CD4-positive, CD25-positive, alpha-beta regulatory T cell (primary cell): ENCODE results near the gene PARP11. TPM values are rescaled to one million over a fixed set of nuclear protein-coding genes. Genes with fewer than 3 reads are reported as not detected.
A peak's percentile ranks its signal among the peaks of the same experiment; 100 is the strongest.

ENCODE experiments used
- ATAC-seq, 2 donors: fragments of 150-1000 bp; cut with Tn5 transposase; one replicate each; pipeline ENCODE4 v1.10.0; 2021; ENCODE audit warnings: low read depth in 2 of 2, moderate number of reproducible peaks in 2 of 2, moderate library complexity in 1 of 2
- DNase-seq, 3 donors: peaks; one replicate each; pipeline versions ENCODE4 v3.0.0 to v3.0.0-alpha.2; 2012 to 2022; ENCODE audit warnings: mixed read lengths in 1 of 3
- H3K27ac ChIP-seq: one replicate; pipeline ENCODE4 v1.7.0; 2013; ENCODE audit warnings: mild to moderate bottlenecking, low read length; ENCODE audit not compliant: insufficient read depth, poor library complexity, severe bottlenecking
- H3K27me3 ChIP-seq: one replicate; pipeline ENCODE4 v1.7.0; 2013; ENCODE audit warnings: low read length; ENCODE audit not compliant: control insufficient read depth, insufficient read depth
- H3K36me3 ChIP-seq: one replicate; pipeline ENCODE4 v1.7.0; 2013; ENCODE audit warnings: mild to moderate bottlenecking, low read length, moderate library complexity; ENCODE audit not compliant: control insufficient read depth, insufficient read depth
- H3K4me1 ChIP-seq: 2 replicates; pipeline ENCODE4 v1.7.0; 2013; ENCODE audit warnings: mild to moderate bottlenecking, low read length; ENCODE audit not compliant: insufficient read depth, control insufficient read depth, poor library complexity, severe bottlenecking
- H3K4me3 ChIP-seq: one replicate; pipeline ENCODE4 v1.7.0; 2013; ENCODE audit warnings: low read depth, mild to moderate bottlenecking, low read length, moderate library complexity
- H3K9me3 ChIP-seq, 2 experiments: 1 replicate in 1 of 2; 2 replicates in 1 of 2; pipeline ENCODE4 v1.7.0; 2013; ENCODE audit warnings: low read length in 2 of 2, mild to moderate bottlenecking in 1 of 2, moderate library complexity in 1 of 2; ENCODE audit not compliant: control insufficient read depth in 2 of 2
- H3K27ac Mint-ChIP-seq, 3 donors: one replicate each; pipeline ENCODE4 v1.8.0; 2020 to 2022; ENCODE audit warnings: mild to moderate bottlenecking in 3 of 3, mixed read lengths in 3 of 3, moderate library complexity in 2 of 3
- H3K27me3 Mint-ChIP-seq: one replicate; pipeline ENCODE4 v1.8.0; 2022; ENCODE audit warnings: mild to moderate bottlenecking, mixed read lengths
- H3K36me3 Mint-ChIP-seq: one replicate; pipeline ENCODE4 v1.8.0; 2020; ENCODE audit warnings: mixed read lengths
- H3K4me1 Mint-ChIP-seq, 4 donors: one replicate each; pipeline ENCODE4 v1.8.0; 2020 to 2022; ENCODE audit warnings: mixed read lengths in 4 of 4, mild to moderate bottlenecking in 1 of 4
- H3K4me3 Mint-ChIP-seq, 4 donors: one replicate each; pipeline ENCODE4 v1.8.0; 2020 to 2022; ENCODE audit warnings: mild to moderate bottlenecking in 4 of 4, mixed read lengths in 4 of 4, moderate library complexity in 3 of 4
- H3K9me3 Mint-ChIP-seq, 7 donors: one replicate each; pipeline ENCODE4 v1.8.0; 2020 to 2022; ENCODE audit warnings: mixed read lengths in 7 of 7, mild to moderate bottlenecking in 3 of 7, moderate library complexity in 2 of 7
- polyA plus RNA-seq, 4 donors: library from polyadenylated mRNA; unstranded; fragments of 300-500 nt; fragmentation: Illumina TruSeq; gene quantifications; one replicate each; pipeline ENCODE4 v1.2.3, GENCODE V29; 2021
- total RNA-seq: library from RNA; stranded (reverse); gene quantifications from one replicate; pipeline ENCODE4 v1.2.3, GENCODE V29; 2022

The PARP11 gene
- total and polyA plus RNA-seq, 5 donors from 2014 or later = 5.2 to 16.1 (median 6.8) TPM

DNA sequence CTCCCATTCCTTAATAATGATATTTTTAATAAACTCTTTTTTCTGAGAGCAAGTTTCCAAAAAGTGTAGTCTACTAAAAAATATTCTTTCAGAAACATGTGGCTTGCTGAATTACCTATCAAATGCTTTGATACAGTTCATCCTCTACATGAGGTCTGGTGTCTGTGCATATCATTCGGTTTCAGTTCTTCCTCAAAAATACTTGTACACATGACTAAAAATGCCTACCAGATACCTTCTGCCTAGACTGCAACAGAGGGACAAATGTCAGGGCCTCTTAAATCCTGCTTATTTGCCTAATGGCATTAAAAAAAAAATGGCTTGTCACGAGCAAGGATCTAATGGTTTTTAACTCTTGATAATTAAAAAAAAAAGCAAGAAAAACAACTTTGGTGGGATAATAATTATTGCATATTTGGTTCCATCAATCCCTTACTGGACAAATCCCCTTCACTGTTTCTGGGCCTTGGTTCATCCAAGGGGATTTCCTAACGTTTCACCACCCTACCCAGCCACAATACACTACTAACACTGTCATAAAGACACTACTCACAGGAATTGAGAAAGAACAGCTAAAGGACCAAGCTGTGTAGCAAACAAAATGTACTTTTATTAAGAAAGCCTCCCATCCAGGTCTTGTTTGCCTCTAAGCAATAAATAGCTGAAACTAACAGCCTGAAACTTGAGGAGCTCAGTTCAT lies 45.7 kb downstream of the PARP11 start:
- DNase-seq = no peak
- Histone ChIP-seq H3K4me1 (no peaks in the 10 kb centered on the region), H3K27ac (no peak overlapping the region), H3K9me3 (no peaks in the 10 kb centered on the region), H3K36me3 (peaks cover 35% of the 10 kb centered on the region), H3K4me3 (no peak overlapping the region), H3K27me3 (no peaks in the 10 kb centered on the region)
- peaks cover 0 to 5% (median 2%) of the 10 kb centered on the region in 4 donors for H3K4me1 Mint-ChIP-seq
- peak overlapping the region in 1 of 3 donors; percentile 51 for H3K27ac Mint-ChIP-seq
- no peak for ATAC-seq
- peaks cover 15% of the 10 kb centered on the region for H3K36me3 Mint-ChIP-seq
- no peak overlapping the region for H3K4me3 Mint-ChIP-seq
- H3K9me3 Mint-ChIP-seq = no peaks in the 10 kb centered on the region
- no peaks in the 10 kb centered on the region for H3K27me3 Mint-ChIP-seq

DNA sequence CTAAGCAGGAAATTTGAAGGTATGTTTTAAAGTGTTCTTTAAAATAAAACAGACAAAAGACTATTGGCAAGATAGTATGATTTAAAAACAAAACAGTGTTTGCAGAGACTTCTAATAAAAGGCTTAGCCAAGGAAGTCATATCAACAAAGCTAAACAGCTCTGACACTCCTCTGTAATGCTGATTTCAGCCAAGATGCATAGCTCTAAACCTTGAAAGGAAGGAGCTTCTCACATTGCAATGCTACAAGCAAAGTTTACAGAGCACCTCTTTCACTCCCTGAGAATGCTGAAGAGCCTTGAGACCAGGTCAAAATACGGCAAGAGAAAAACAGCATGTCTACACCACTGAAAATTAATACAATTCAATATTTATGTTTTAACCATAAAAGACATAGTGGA lies 51.8 kb downstream of the PARP11 start:
- Mint-ChIP-seq H3K4me3 (no peak overlapping the region), H3K9me3 (no peaks in the 10 kb centered on the region), H3K36me3 (peaks cover 13% of the 10 kb centered on the region), H3K27ac (peak overlapping the region in 1 of 3 donors; percentile 6), H3K4me1 (no peaks in the 10 kb centered on the region), H3K27me3 (no peaks in the 10 kb centered on the region)
- DNase-seq (no peak), ATAC-seq (no peak)
- no peak overlapping the region for H3K27ac ChIP-seq
- no peaks in the 10 kb centered on the region for H3K4me1 ChIP-seq
- peaks cover 30% of the 10 kb centered on the region for H3K36me3 ChIP-seq
- no peaks in the 10 kb centered on the region for H3K27me3 ChIP-seq
- H3K4me3 ChIP-seq = no peak overlapping the region
- no peaks in the 10 kb centered on the region for H3K9me3 ChIP-seq

DNA sequence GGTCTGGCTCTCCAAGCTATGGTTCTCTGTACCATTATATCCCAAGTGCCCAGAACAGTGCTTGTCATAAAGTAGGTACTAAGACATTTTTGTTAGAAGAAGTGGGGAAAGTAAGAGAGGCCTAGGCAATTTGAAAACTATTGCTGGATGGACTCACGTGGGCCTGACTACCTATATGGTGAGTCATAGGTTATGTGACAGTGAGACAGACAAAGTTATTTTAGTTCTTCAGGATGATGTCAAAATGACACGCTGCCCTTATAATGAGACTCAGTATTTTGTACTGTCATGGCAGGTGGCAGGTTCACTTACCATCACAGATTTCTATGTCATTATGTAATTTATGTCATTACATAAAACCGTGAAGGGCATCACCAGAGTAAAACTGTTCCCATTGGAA lies 53.1 kb downstream of the PARP11 start:
- Mint-ChIP-seq H3K27me3 (no peaks in the 10 kb centered on the region), H3K36me3 (peaks cover 9% of the 10 kb centered on the region), H3K4me1 (no peaks in the 10 kb centered on the region), H3K9me3 (no peaks in the 10 kb centered on the region), H3K4me3 (no peak overlapping the region), H3K27ac (no peak overlapping the region)
- H3K4me1 ChIP-seq = no peaks in the 10 kb centered on the region
- no peak overlapping the region for H3K27ac ChIP-seq
- H3K27me3 ChIP-seq = no peaks in the 10 kb centered on the region
- no peak overlapping the region for H3K4me3 ChIP-seq
- peaks cover 25% of the 10 kb centered on the region for H3K36me3 ChIP-seq
- no peaks in the 10 kb centered on the region for H3K9me3 ChIP-seq
- no peak for DNase-seq
- no peak for ATAC-seq

DNA sequence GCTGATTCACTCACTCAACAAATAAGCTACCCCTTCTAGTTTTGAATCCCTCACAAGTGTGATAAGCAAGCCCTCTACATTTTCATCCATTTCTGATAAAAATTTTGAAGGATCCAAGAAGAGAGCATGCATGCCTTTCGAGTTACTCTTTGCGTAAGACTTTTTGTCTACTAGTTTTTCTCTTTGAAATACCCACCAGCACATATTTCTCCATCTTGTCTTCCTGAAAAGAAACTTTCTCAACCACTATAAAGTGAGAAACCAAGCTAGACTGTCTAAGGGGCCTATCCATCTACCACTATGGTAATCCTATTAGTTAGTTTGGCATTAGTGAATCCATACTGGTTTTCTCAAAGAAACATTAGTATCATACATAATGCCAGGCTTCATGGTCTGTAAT lies 56.9 kb downstream of the PARP11 start:
- Histone ChIP-seq H3K36me3 (peaks cover 28% of the 10 kb centered on the region), H3K4me1 (no peaks in the 10 kb centered on the region), H3K4me3 (no peak overlapping the region), H3K27ac (no peak overlapping the region), H3K27me3 (no peaks in the 10 kb centered on the region), H3K9me3 (no peaks in the 10 kb centered on the region)
- H3K27ac Mint-ChIP-seq = no peak overlapping the region
- H3K27me3 Mint-ChIP-seq = no peaks in the 10 kb centered on the region
- H3K9me3 Mint-ChIP-seq = no peaks in the 10 kb centered on the region
- no peak for ATAC-seq
- peaks cover 20% of the 10 kb centered on the region for H3K36me3 Mint-ChIP-seq
- DNase-seq = no peak
- no peak overlapping the region for H3K4me3 Mint-ChIP-seq
- H3K4me1 Mint-ChIP-seq = peaks cover 0 to 9% (median 3%) of the 10 kb centered on the region in 4 donors

DNA sequence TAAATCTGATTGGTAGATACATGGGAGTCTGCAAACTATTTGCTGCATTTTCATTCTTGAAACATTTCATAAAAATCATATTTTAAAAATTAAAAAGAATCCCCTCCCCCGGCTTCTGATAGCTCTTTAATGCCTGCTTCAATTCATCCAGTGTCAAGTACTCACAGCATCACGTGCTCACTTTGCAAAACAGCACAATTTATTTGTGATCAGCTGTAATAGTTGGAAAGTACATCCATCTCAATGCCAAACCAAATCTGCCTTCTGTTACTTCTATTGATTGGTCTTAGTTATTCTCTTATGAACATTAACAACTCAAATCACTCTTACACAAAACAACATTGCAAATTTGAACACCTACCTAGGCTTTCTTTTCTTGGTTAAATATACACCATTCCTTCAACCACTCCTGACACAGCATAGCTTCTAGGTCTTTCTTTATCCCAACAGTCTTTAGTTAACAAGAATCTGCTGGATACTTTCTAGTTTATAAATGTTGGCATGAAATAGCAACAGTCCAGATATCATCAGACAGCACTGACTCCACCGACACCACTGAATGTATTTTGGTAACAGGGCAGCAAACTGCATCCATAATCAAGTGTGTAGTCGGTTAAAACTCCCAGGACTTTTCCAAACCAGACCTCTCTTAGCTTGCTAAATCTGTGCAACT lies 58.0 kb downstream of the PARP11 start:
- Mint-ChIP-seq H3K27me3 (no peaks in the 10 kb centered on the region), H3K4me3 (no peak overlapping the region), H3K36me3 (peaks cover 27% of the 10 kb centered on the region), H3K27ac (no peak overlapping the region), H3K4me1 (peaks cover 0 to 9% (median 3%) of the 10 kb centered on the region in 4 donors), H3K9me3 (no peaks in the 10 kb centered on the region)
- ATAC-seq (no peak), DNase-seq (no peak)
- H3K4me3 ChIP-seq = no peak overlapping the region
- no peaks in the 10 kb centered on the region for H3K4me1 ChIP-seq
- H3K27me3 ChIP-seq = no peaks in the 10 kb centered on the region
- no peaks in the 10 kb centered on the region for H3K9me3 ChIP-seq
- peaks cover 28% of the 10 kb centered on the region for H3K36me3 ChIP-seq
- no peak overlapping the region for H3K27ac ChIP-seq

DNA sequence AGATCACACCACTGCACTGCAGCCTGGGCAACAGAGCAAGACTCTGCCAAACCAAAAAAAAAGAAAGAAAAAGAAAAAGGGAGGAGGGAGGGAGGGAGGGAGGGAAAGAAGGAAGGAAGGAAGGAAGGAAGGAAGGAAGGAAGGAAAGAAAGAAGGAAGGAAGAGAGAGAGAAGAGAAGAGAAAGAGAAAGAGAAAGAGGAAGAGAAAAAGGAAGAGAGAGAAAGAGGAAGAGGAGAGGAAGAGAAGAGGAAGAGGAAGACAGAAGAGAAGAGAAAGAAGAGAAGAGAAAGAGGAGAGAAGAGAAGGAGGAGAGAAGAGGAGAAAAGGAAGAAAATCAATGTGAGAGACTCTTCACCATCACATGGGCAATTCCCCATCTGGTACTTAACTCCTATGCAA lies 62.7 kb downstream of the PARP11 start:
- peak overlapping the region in 1 of 3 donors; percentile 70 for H3K27ac Mint-ChIP-seq
- peaks cover 20% of the 10 kb centered on the region for H3K36me3 ChIP-seq

DNA sequence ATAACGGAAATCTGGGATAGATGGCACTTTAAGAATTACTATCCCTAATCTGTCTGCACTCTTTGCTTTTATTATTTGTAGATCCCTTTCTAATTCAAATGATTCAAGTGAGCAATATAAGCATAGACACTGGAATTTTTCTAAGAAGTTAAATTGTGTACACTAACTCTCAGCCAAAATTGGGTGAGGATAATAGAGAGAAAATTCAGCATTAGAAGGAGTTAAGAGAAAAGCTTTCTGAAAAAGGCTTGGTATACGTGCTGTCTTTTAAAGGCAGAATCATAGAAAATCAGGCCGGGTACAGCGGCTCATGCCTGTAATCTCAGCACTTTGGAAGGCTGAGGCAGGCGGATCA lies 63.2 kb downstream of the PARP11 start:
- Mint-ChIP-seq H3K27ac (no peak overlapping the region), H3K4me3 (no peak overlapping the region), H3K4me1 (peaks cover 0 to 11% (median 5%) of the 10 kb centered on the region in 4 donors), H3K36me3 (peaks cover 37% of the 10 kb centered on the region), H3K9me3 (no peaks in the 10 kb centered on the region), H3K27me3 (no peaks in the 10 kb centered on the region)
- Histone ChIP-seq H3K9me3 (no peaks in the 10 kb centered on the region), H3K4me1 (no peaks in the 10 kb centered on the region), H3K27ac (no peak overlapping the region), H3K4me3 (no peak overlapping the region), H3K27me3 (no peaks in the 10 kb centered on the region), H3K36me3 (peaks cover 15% of the 10 kb centered on the region)
- no peak for DNase-seq
- no peak for ATAC-seq

More for the DNA sequence above, 62.7 kb downstream of the PARP11 start:
- no peaks in the 10 kb centered on the region for H3K27me3 ChIP-seq
- no peak for ATAC-seq
- H3K4me1 ChIP-seq = no peaks in the 10 kb centered on the region
- H3K9me3 ChIP-seq = no peaks in the 10 kb centered on the region
- DNase-seq = no peak
- H3K4me1 Mint-ChIP-seq = peaks cover 0 to 11% (median 5%) of the 10 kb centered on the region in 4 donors
- no peak overlapping the region for H3K4me3 ChIP-seq
- no peaks in the 10 kb centered on the region for H3K9me3 Mint-ChIP-seq
- peaks cover 37% of the 10 kb centered on the region for H3K36me3 Mint-ChIP-seq
- no peak overlapping the region for H3K4me3 Mint-ChIP-seq
- no peaks in the 10 kb centered on the region for H3K27me3 Mint-ChIP-seq
- no peak overlapping the region for H3K27ac ChIP-seq
